OCI-LY7 (cell line): ENCODE data around the gene SLC2A5.

ENCODE experiments used
- CTCF ChIP-seq: fragments of 200-600 bp; sonication (generic); conservative IDR thresholded peaks from 2 replicates; pipeline ENCODE4 v1.5.1; 2014; ENCODE audit warnings: mild to moderate bottlenecking, antibody characterized with exemption, low read length, moderate library complexity, mixed read lengths
- EZH2phosphoT487 ChIP-seq: fragments of 200-600 bp; sonication (generic); IDR thresholded peaks from 2 replicates; pipeline ENCODE4 v1.6.1; 2018; ENCODE audit warnings: low read depth, borderline replicate concordance, mild to moderate bottlenecking, mixed run types, antibody characterized with exemption, low read length, moderate library complexity, mixed read lengths

- TF ChIP-seq CTCF (no peak), EZH2phosphoT487 (no peak)
These were observed 9.3 kb downstream of the SLC2A5 start for GRCh38 chr1:9059891-9060744.
